Measurements from ENCODE around the gene RUNX1.

Gene RUNX1

GRCh38 chr21:34871026-34871908, 177.8 kb downstream of the RUNX1 start:
- ATAC-seq: no peak
- TF ChIP-seq PPARA (CRISPR knock-in tag; IDR thresholded peaks at IDR 0.05; ENCODE audit: borderline replicate concordance) (no peak), ZC3H10 (CRISPR knock-in tag; IDR thresholded peaks at IDR 0.05) (no peak), POU6F1 (CRISPR knock-in tag; IDR thresholded peaks at IDR 0.05; ENCODE audit: borderline replicate concordance, low read depth) (no peak), ZFP30 (CRISPR knock-in tag; IDR thresholded peaks at IDR 0.05) (no peak), RARB (CRISPR knock-in tag; IDR thresholded peaks at IDR 0.05) (no peak), ZFP3 (CRISPR knock-in tag; IDR thresholded peaks at IDR 0.05) (no peak), CSRNP3 (CRISPR knock-in tag; IDR thresholded peaks at IDR 0.05) (no peak), ESRRG (CRISPR knock-in tag; IDR thresholded peaks at IDR 0.05) (no peak), SNAI2 (CRISPR knock-in tag; IDR thresholded peaks at IDR 0.05) (no peak), BACH2 (CRISPR knock-in tag; IDR thresholded peaks at IDR 0.05; ENCODE audit: borderline replicate concordance) (no peak), CREB5 (CRISPR knock-in tag; IDR thresholded peaks at IDR 0.05; ENCODE audit: low read depth) (no peak), ARNTL (CRISPR knock-in tag; IDR thresholded peaks at IDR 0.05; ENCODE audit: borderline replicate concordance, low read depth) (no peak), ISL1 (CRISPR knock-in tag; IDR thresholded peaks at IDR 0.05) (no peak), ZNF70 (CRISPR knock-in tag; IDR thresholded peaks at IDR 0.05) (no peak), TSHZ2 (CRISPR knock-in tag; IDR thresholded peaks at IDR 0.05) (no peak), CSDC2 (CRISPR knock-in tag; IDR thresholded peaks at IDR 0.05) (no peak), TCF4 (CRISPR knock-in tag; IDR thresholded peaks at IDR 0.05; ENCODE audit: borderline replicate concordance) (no peak), PATZ1 (CRISPR knock-in tag; IDR thresholded peaks at IDR 0.05; ENCODE audit: borderline replicate concordance) (no peak)

- no peak for ATAC-seq
- TF ChIP-seq CREB5 (CRISPR knock-in tag; IDR thresholded peaks at IDR 0.05; ENCODE audit: low read depth): no peak
- no peak for TF ChIP-seq ZNF565 (CRISPR knock-in tag; conservative IDR thresholded peaks at IDR 0.05; ENCODE audit: low read depth)
- no peak for TF ChIP-seq ZNF70 (CRISPR knock-in tag; IDR thresholded peaks at IDR 0.05)
- no peak for TF ChIP-seq POU6F1 (CRISPR knock-in tag; IDR thresholded peaks at IDR 0.05; ENCODE audit: borderline replicate concordance, low read depth)
- no peak for TF ChIP-seq ZNF8 (CRISPR knock-in tag; IDR thresholded peaks at IDR 0.05)
- no peak for TF ChIP-seq ARNTL (CRISPR knock-in tag; IDR thresholded peaks at IDR 0.05; ENCODE audit: borderline replicate concordance, low read depth)
- no peak for TF ChIP-seq CSDC2 (CRISPR knock-in tag; IDR thresholded peaks at IDR 0.05)
- no peak for TF ChIP-seq BACH2 (CRISPR knock-in tag; IDR thresholded peaks at IDR 0.05; ENCODE audit: borderline replicate concordance)
- TF ChIP-seq PATZ1 (CRISPR knock-in tag; IDR thresholded peaks at IDR 0.05; ENCODE audit: borderline replicate concordance): no peak
- no peak for TF ChIP-seq ESRRG (CRISPR knock-in tag; IDR thresholded peaks at IDR 0.05)
- no peak for TF ChIP-seq TOX (CRISPR knock-in tag; IDR thresholded peaks at IDR 0.05; ENCODE audit: borderline replicate concordance)
- TF ChIP-seq TCF4 (CRISPR knock-in tag; IDR thresholded peaks at IDR 0.05; ENCODE audit: borderline replicate concordance): no peak
- no peak for TF ChIP-seq GLIS3 (CRISPR knock-in tag; IDR thresholded peaks at IDR 0.05)
Observed at GRCh38 chr21:34870246-34870645, 178.9 kb downstream of the RUNX1 start.

Data from SK-N-SH treated with all-trans-retinoic acid at 6 μM for 48 hours (cell line).